ENCODE measurements around the gene ZNFX1. TPM values are rescaled to one million over a fixed set of nuclear protein-coding genes. Genes with fewer than 3 reads are reported as not detected.

Gene ZNFX1
- total and polyA plus RNA-seq, 8 donors, result 4.3 to 15.7 (median 6.5) TPM

- ATAC-seq, result no peak
- TF ChIP-seq, protein P1, sequence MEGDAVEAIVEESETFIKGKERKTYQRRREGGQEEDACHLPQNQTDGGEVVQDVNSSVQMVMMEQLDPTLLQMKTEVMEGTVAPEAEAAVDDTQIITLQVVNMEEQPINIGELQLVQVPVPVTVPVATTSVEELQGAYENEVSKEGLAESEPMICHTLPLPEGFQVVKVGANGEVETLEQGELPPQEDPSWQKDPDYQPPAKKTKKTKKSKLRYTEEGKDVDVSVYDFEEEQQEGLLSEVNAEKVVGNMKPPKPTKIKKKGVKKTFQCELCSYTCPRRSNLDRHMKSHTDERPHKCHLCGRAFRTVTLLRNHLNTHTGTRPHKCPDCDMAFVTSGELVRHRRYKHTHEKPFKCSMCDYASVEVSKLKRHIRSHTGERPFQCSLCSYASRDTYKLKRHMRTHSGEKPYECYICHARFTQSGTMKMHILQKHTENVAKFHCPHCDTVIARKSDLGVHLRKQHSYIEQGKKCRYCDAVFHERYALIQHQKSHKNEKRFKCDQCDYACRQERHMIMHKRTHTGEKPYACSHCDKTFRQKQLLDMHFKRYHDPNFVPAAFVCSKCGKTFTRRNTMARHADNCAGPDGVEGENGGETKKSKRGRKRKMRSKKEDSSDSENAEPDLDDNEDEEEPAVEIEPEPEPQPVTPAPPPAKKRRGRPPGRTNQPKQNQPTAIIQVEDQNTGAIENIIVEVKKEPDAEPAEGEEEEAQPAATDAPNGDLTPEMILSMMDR (IDR thresholded peaks at IDR 0.05), result no peak
- Histone ChIP-seq H3K36me3 (peaks cover 8 to 80% (median 19%) of the 10 kb centered on the region in 3 donors), H3K9me3 (no peaks in the 10 kb centered on the region), H3K27ac (no peak overlapping the region), H3K27me3 (no peaks in the 10 kb centered on the region), H3K4me3 (no peak overlapping the region), H3K4me1 (no peaks in the 10 kb centered on the region)
- FAIRE-seq, result no peak
- intact Hi-C loops (cut with DNase I), result no loop called here
- 81 to 94% methylated on average over 4 of the region's 4 CpGs for WGBS, 2 donors
- DNase-seq, result no peak
Observed at GRCh38 chr20:49259284-49259683, 18.6 kb downstream of the ZNFX1 start.

DNA sequence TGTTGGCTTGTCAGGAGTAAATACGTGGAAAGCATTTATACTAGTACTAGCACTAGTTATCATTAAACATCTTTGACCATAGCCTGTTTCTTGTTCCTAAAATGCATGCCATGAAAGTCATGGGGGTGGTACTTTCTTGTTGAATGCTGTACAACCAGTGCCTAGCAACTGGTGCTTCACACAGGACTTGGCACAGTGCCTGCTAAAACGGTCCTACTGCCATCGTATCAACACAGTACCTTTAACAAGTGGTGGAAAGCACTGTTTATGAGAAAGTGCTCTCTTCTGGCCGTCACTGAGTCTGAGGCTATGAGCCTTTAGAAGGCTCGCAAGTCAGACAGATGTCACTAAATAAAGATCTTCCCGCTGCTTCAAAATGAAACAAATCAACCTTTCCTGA, 21.6 kb downstream of the ZNFX1 start:
- 55 to 60% methylated on average over 6 of the region's 6 CpGs for WGBS, 2 donors
- TF ChIP-seq, protein P1 (IDR thresholded peaks at IDR 0.05), result no peak
- H3K4me1 ChIP-seq, result no peaks in the 10 kb centered on the region
- no peaks in the 10 kb centered on the region for H3K9me3 ChIP-seq
- no peak for DNase-seq
- no peak for FAIRE-seq
- no peaks in the 10 kb centered on the region for H3K27me3 ChIP-seq
- ATAC-seq, result no peak
- H3K4me3 ChIP-seq, result no peak overlapping the region
- intact Hi-C loops (cut with DNase I), result no loop called here
- peaks cover 7 to 76% (median 19%) of the 10 kb centered on the region in 3 donors for H3K36me3 ChIP-seq
- H3K27ac ChIP-seq, result no peak overlapping the region

- Histone ChIP-seq H3K27ac (no peak overlapping the region), H3K36me3 (peaks cover 0 to 83% (median 15%) of the 10 kb centered on the region in 3 donors), H3K4me1 (no peaks in the 10 kb centered on the region), H3K4me3 (no peak overlapping the region), H3K9me3 (no peaks in the 10 kb centered on the region), H3K27me3 (no peaks in the 10 kb centered on the region)
- intact Hi-C loops (cut with DNase I), result no loop called here
- TF ChIP-seq, protein P1 (IDR thresholded peaks at IDR 0.05), result no peak
- WGBS, 2 donors, result 36 to 42% methylated on average over 6 of the region's 6 CpGs
- DNase-seq (peak in 2 of 6 donors; percentile 27), FAIRE-seq (no peak), ATAC-seq (peak; percentile 65 to 93 (median 78))
Observed at GRCh38 chr20:49252556-49253350, 25.1 kb downstream of the ZNFX1 start.

- TF ChIP-seq, protein P1 (IDR thresholded peaks at IDR 0.05), result no peak
- peaks cover 0 to 68% (median 5%) of the 10 kb centered on the region in 3 donors for H3K36me3 ChIP-seq
- no peak overlapping the region for H3K4me3 ChIP-seq
- no peak overlapping the region for H3K27ac ChIP-seq
- H3K9me3 ChIP-seq, result no peaks in the 10 kb centered on the region
- no peak for DNase-seq
- intact Hi-C loops (cut with DNase I), result loop anchor here in 1 of 3 donors (10.0 kb wide), 1 partner anchor 76 kb away; no protein-coding TSS in a partner anchor
- ATAC-seq, result no peak
- H3K27me3 ChIP-seq, result no peaks in the 10 kb centered on the region
- no peaks in the 10 kb centered on the region for H3K4me1 ChIP-seq
- FAIRE-seq, result no peak
- 82 to 86% methylated on average over 18 of the region's 18 CpGs for WGBS, 2 donors
Observed at GRCh38 chr20:49248879-49249665, 28.8 kb downstream of the ZNFX1 start.
